Activated T-helper 1 cell treated with Interleukin-2 at 50 U/mL for 16 hours (primary cell): ENCODE results near the gene GH2.
"Not testable (repeated sequence)": the region's sequence is repeated elsewhere in the genome, so short reads cannot be mapped to it uniquely, and the experiment has no call there.

ENCODE experiments used
- DNase-seq: peaks from one replicate; pipeline ENCODE4 v3.0.0-alpha.2; 2020; ENCODE audit warnings: low read depth

The GH2 gene

DNA sequence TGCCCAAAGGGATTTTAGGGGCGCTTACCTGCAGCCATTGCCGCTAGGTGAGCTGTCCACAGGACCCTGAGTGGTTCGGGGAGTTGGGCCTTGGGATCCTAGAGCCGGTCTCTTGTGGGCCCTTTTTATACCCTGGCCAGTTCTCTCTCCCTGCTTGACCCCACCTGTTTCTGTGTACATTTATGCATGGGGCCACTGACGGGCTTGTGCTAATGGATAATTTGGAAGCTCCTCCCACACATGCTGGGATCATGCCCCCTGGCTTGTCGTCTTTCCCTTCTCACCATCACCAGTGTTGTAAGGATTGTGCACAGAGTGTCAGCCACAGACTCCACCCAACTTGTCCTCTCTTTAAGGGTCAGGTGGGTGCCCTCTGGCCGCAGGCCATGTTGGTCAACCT, 8.2 kb downstream of the GH2 start, which contains the start of gene CSH2:
CSH2 (minus strand) TSS at position 101 of the 400 bp plus-strand sequence; CDS start at position 38, 63 bp downstream.
- DNase-seq = not testable (repeated sequence)

DNA sequence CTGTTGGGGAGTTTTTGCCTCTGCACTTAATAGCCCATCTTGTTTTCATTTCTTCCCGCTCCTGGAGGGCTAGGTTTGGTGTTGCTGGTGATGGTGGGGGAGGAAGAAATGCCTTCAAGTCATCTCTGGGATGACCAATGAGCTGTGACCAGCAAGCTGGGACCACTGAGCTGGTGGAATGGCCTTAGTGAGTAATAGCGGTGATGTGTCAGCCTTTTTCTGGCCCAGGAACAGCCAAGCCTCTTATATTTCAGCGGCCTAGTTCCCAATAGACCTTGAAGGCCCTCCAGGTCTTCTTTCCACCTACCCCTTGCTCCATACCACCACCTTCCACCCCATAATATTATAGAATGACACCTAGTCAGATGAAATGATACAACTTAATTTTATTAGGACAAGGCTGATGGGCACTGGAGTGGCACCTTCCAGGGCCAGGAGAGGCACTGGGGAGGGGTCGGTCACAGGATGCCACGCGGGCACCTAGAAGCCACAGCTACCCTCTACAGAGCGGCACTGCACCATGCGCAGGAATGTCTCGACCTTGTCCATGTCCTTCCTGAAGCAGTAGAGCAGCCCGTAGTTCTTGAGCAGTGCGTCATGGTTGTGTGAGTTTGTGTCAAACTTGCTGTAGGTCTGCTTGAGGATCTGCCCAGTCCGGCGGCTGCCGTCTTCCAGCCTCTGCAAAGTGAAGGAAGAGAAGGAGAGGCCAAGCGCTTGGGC, 9.9 kb downstream of the GH2 start:
- not testable (repeated sequence) for DNase-seq

DNA sequence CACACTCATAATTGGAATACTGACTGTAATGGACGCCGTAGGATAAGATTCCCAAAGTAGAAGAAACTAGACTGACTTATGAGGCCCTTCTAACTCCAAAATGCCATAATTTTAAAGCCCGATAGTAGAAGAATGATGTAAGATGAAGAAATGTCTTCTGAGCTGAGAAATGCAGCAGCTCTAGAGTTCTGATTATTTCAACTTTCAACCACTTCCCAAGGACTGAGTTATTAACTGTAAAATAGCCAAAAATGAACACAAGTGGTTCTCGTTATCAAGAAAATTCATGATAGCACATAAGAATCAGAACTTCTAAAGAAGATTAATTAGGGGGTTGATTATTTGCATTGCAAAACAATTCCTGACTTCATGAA, 11.5 kb downstream of the GH2 start:
- DNase-seq = not testable (repeated sequence)

DNA sequence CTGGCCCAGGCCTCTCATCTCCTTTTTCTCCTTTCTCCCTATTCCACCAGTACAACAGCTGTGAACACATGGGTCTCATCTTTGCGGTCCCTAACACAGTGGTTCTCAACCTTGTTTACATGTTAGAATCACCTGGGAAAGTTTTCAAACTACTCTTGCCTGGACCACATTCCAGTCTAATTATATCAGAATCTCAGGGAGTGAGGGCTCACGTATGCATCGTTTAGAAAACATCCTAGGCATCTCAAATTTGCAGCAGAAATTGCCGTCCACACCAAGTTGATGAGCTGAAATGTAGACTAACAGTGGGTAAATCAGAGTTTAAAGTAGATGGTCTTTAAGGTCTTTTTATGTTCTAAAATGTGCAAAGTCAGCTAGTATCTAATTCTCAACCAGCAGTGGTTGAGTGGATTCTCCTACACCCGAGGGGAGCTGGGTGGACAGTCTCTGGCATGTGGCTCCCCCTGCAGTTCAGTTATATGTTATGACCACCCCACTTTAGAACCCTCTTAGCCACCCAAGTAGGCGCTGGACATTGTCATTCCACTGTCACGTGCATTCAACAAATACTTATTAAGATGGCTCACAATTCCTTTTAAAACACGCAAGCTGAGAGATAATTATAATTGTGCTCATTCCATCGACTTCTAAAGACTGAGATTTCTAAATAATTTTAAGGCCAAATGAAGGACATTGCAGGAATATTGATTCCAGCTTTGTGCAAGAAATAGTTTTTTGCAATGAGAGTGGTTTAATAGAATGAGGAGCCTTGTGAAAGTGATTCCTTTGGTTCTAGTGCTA, 12.1 kb downstream of the GH2 start:
- DNase-seq = not testable (repeated sequence)

DNA sequence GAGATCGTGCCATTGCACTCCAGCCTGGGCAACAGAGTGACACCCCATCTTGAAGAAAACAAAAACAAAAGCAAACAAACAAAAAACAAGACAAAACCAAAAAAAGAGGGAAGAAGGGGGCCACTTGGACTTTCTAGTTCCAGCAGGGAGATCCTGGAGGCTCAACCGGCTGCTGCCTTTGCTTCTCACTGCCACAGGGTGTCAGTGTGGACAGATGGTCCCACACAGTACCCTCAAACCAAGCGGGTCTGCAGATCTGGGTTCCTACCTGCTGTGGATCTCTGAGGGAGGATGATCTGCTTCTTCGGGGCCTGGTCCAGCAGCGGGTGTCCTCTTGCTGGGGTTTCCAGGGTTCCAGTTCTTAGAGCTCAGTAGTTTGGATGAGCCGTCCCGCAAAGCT, 15.1 kb downstream of the GH2 start:
- DNase-seq = not testable (repeated sequence)

DNA sequence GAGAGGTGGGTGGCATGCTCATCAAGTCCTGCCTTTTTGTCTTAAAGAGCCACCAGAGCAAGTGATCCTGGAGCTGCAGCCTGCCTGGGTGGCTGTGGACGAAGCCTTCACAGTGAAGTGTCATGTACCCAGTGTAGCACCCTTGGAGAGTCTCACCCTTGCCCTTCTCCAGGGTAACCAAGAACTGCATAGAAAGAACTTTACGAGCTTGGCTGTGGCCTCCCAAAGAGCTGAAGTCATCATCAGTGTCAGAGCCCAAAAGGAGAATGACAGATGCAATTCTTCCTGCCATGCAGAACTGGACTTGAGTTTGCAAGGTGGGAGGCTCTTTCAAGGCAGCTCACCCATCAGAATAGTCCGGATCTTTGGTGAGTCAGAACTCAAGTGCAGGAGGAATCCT, 22.5 kb downstream of the GH2 start:
- no peak for DNase-seq

DNA sequence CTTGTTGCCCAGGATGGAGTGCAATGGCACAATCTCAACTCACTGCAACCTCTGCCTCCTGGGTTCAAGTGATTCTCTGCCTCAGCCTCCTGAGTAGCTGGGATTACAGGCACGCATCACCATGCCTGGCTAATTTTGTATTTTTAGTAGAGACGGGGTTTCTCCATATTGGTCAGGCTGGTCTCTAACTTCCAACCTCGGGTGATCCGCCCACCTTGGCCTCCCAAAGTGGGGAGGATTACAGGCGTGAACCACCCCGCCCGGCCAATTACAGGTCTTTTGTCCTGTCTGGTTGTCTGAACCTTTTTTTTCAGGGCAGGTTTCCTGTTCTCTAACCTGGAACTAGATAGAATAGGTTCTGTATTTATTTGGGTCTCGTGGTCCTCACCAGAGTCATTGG, 25.3 kb downstream of the GH2 start:
- DNase-seq = not testable (repeated sequence)

DNA sequence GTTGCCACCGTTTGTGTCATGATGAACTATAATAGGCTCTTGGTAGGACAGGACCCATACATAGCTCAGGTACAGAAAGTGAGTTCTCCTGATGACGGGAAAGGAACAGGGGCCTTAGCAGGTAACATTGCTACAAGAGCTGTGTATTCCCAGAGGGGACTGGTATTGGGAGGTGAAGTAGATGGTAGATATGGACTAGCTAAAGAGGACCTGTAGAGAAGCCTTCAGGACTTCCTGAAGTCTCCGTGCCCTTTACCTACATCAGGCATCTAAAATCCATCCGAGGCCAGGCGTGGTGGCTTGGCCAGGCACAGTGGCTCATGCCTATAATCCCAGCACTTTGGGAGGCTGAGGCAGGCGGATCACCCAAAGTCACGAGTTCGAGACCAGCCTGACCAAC, 26.6 kb downstream of the GH2 start:
- DNase-seq = no peak

DNA sequence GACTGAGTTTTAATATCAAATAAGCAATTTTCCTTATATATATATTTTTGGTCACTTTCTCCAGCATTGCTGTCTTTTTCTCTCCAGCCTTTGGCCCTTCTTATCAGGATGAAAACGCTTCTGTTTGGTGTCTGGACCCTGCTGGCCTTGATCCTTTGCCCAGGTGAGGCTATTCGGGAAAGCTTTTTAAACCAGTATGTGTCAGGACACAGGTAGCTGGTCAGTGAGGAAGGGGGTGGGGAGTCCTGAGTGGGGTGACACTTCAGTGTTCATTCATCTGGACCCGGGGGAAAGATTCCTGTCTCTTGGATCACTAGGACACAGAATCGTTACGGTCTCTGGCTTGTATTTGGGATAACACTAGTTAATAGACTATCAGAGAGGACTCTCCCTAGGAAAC, 27.0 kb downstream of the GH2 start:
- no peak for DNase-seq

DNA sequence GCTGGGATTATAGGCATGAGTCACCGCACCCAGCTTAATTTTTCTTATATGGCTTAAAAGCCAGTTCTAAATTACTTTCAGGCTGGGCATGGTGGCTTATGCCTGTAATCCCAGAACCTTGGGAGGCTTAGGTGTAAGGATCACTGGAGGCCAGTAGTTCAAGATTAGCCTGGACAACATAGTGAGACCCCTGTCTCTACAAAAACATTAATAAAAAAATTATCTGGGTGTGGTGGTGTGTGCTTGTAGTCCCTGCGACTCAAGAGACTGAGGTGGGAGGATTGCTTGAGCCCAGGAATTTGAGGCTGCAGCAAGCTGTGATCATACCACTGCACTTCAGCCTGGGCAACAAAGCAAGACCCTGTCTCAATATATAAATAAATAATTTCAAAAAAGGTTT, 28.5 kb downstream of the GH2 start:
- DNase-seq = no peak

DNA sequence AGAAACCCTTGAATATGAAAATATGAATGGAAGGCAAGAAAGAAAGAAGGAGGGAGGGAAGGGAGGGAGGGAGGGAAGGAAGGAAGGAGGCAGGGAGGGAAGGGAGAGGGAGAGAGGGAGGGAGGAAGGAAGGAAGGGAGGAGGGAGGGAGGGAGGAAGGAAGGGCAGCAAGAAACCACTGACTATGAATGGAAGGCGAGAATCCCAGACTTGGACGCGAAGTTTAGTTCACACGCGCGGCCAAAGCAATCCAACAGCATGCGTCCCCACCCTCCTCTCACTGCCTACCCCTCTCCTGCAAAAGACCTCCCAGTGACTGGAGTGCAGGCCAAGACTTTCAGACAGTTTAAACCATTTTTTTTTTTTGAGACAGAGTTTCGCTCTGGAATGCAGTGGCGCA, 31.3 kb downstream of the GH2 start:
- no peak for DNase-seq

DNA sequence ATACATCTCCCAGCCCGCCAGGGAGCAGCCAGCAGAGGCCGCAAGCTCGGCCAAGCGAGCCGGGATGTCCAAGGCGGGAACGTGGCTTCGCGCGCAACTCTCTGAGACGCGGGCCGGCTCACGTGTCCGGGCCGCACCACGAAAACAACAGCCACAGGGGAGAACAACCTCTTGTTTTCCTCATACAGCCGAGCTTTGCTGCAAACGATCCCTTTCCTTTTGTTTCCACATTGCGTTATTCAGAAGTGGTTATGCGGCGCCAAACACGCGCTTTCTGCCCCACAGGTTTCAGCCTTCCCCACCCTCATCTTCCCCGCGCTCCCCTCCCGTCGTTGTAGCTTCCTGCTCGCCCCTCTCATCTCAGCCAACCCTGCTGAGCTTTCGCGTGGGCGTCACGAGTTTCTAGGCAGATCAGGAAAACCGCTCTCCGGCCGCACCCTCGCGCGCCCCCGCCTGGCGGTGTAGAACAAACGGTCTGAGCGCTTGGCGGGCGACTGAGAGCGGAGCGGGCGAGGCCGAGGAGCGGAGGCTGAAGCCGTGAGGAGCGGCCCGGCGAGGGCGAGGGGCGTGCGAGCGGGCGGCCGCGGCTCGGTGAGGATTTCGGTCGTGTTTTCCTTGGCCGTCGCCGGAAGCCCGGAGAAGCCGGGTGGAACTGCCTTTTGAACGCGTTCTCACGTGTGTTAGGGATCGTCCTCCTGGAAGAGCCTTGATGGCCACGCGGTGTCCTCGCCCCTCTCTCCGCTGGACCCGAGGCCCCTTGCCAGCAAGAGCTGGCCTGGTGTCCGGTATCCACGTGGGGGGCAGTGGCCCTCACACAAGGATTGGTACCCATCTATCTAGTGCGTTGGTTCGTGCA, 32.7 kb downstream of the GH2 start:
- peak; percentile 87 for DNase-seq

DNA sequence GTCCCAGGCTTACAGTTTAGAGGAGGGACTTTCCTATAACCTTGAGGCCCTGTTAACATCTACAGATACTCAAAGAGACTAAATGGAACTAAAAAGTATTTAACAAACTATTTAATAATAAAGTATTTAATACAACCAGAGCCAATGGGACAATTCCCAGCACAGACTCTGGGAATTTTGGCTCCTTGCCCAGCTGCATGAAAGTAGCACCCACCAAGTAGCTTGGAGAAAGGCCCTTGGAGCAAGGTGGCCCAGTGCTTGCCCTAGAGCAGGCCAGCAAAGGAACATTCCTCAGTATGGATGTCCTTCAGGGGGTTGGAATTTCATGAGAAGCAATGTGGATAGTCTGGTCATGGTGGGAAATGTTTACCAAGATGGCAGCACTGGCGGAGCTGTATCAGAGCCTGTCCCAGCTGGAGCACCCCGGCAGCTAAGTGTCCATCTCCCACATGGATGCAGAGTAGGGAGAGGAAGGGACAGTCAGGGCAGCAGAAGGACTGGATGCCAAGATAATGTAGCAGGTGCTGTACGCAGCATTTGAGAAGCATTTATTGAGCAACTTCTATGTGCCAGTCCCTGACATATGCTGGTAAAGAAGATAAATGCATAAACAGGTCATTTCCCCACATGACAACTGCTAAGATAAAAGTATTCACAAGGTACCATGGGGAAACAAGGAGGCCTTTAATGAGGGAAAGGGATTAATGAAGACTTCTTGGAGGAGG, 34.1 kb downstream of the GH2 start:
- no peak for DNase-seq

DNA sequence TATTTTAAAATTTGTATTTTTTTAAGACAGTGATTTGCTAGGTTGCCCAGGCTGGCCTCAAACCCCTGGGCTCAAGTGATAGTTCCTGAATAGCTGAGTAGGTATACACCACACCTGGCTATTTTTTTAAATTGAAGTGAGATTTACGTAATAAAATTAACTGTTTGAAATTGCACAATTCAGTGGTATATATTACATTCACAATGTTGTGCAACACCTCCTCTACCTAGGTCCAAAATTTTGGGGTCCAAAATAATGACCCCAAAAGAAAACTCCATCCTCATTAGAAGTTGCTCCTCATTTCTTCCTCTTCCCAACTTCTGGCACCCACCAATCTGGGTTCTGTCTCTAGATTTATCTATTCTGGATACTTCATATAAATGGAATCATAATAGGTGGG, 36.2 kb downstream of the GH2 start:
- DNase-seq = no peak

DNA sequence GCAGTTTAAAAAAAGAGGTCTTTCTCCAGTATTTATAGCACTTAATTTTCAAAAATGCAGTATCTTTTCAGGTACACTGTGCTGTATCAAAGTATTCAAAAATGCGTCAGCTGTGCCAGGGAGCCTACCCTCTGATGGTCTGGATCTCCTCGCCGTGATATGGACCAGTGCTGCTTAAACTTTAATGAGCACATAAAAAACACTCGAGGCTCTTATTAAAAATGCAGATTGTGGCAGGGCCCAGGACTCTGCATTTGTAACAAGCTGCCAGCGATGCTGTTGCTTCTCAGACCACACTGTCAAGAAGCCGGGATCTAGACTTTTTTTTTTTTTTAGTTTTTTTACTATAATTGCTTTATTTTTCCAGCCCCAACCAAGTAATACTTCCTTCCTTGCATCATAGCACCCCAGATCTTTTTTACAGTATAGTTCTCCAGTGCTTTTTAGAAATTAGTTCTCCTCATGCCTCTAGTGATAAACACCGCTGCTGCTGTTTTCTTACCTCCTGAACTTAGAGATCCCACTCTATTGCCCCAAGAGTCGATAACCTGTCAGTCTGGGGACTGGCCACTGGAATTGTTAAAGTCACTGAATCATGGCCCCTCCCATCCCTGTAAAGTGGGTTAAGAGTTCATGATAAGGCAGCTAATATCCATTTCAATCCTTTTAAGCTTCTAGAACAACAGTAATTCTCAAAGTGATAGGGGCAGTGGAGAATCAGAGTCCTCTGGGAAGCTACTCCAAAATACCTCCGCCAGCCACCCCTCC, 37.6 kb downstream of the GH2 start:
- no peak for DNase-seq

DNA sequence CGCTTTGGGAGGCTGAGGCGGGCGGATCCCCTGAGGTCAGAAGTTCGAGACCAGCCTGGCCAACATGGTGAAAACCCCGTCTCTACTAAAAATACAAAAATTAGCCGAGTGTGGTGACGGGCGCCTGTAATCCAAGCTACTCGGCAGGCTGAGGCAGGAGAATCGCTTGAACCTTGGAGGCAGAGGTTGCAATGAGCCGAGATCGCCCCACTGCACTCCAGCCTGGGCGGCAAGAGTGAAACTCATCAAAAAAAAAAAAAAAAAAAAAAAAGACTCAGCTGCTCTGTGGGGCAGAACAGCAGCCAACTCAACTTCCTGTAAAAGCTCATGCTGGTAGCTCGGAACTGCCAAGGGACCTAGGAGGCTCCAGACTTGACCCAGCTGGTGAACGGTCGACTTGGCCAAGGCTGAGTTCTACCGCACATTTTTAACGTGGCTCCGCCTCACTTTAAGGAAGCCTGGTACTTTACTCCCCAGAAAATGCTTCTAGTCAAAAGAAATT, 38.3 kb downstream of the GH2 start:
- DNase-seq = not testable (repeated sequence)

DNA sequence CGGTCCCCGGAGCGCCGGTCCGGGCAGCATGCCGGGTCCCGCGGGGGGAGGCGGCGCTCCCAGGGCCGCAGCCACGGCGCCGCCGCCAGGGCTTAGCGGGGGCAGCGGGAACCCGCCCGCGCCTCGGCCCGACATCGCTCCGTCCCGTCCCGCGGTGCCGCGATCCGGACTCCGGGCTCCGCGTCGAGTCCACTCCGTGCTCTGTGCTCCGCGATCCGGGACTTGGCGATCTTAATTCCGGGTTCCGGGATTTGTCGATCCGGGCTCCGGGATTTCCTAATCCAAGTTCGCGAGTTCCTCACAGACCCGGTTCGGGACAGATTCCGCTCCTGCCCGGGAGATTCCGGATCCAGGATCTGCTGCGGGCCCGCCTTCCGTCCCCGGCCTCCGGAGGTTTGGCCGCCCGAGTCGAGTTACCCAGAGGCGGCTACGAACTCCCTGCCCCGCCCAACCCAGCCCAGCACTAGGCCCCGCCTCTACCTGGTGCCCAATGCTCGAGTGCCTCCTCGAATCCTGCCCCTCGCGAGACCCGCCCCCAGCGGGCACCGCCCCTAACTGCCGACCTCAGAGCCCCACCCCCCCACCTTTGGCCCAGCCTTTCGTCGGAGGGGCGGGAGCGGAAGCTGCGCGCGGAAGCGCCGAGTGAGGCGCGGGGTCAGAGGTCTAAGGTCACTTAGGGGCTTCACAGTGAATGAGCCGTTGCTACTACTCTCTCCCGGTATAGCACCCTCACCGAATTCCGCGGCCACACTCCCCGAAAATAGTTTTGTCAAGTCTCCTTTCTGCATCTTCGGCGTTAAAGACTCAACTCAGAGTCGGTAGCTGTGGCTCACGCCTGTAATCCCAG, 39.0 kb downstream of the GH2 start, which contains the start of gene SMARCD2:
SMARCD2 (minus strand) TSS at position 146 of the 847 bp plus-strand sequence; CDS start at position 135, 11 bp downstream.
- peak; percentile 98 for DNase-seq

DNA sequence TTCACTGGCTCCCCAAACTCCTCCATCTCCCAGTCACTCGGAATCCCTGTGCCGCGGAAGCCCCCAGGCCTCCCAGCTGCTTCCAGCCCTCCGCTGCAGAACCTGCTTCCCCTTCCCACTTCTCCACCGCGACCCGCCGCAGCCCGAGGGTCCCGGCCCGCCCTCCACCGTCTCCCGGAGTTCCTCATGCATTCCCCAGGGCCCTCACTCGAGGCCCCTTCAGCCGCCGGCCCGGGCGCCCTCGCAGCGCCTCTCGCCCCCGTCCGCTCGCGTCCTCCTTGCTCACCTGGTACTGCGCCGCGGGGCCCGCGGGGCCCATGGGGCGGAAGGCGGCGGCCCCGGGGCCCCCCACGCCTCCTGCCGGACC, 39.6 kb downstream of the GH2 start:
- no peak for DNase-seq

DNA sequence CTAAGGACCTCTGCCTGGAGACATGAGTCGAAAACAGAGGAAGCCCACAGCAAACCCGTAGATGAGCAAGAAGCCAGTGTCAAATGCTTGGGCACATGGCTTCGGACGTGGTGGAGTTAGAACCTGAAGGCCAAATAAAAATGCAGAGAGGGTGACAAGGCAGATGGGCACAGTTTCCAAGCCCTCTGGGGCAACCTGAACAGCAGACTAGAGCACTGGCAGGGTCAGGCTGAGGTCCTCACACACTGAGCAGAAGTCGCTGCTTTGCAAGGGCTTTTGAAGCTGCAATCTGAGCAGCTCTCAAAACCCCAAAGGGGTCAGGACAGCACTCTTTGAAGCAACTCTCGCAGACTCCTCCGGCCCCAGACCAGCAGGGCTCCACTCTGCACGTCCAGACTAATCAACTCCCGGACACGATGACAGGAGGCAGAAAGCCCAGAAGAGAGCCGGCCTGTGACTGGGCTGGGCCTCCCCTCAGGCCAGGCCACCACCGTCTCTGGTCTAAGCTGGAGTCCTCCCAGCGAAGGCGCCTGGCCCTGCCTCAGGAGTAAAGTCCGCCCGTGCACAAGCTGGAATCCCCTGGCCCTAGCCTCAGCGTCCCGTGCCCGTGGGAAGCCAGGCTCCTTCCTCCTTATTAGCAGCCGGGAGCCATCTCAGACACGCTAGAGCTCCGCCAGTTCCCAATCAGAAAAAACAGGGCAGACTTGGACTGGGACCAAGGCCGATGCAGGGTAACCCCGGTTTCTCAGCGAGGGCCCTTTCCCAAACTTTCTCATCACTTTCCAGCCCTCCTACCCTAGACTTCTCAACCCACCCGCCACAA, 40.2 kb downstream of the GH2 start:
- DNase-seq = no peak
